Activated naive CD8-positive, alpha-beta T cell treated with anti-CD3 and anti-CD28 coated beads, Interleukin-2, amount 10 ng/mL, durations not matched to agents 7 days and 5 days (primary cell): ENCODE measurements around the gene SLC48A1. TPM values are rescaled to one million over a fixed set of nuclear protein-coding genes. Genes with fewer than 3 reads are reported as not detected.

ENCODE experiments used
- ATAC-seq: fragments of 150-1000 bp; cut with Tn5 transposase; one replicate; pipeline ENCODE4 v1.10.0; 2021; ENCODE audit warnings: low read depth, moderate library complexity
- POLR2A ChIA-PET: fragments of 350-600 bp; sonication (Branson Sonifier 250); formaldehyde crosslinking; loops from one replicate; lab custom pipeline; 2021; ENCODE audit warnings: antibody characterized with exemption; lab: Charles Lee
- DNase-seq: peaks from one replicate; pipeline ENCODE4 v3.0.0; 2021
- H3K27ac Mint-ChIP-seq: one replicate; pipeline ENCODE4 v1.8.0; 2022; ENCODE audit warnings: mild to moderate bottlenecking, mixed read lengths
- H3K27me3 Mint-ChIP-seq: one replicate; pipeline ENCODE4 v1.8.0; 2022; ENCODE audit warnings: mild to moderate bottlenecking, moderate library complexity, mixed read lengths
- H3K36me3 Mint-ChIP-seq: one replicate; pipeline ENCODE4 v1.8.0; 2021; ENCODE audit warnings: mild to moderate bottlenecking, mixed read lengths
- H3K4me1 Mint-ChIP-seq: one replicate; pipeline ENCODE4 v1.8.0; 2021; ENCODE audit warnings: mixed read lengths
- H3K4me3 Mint-ChIP-seq: one replicate; pipeline ENCODE4 v1.8.0; 2022; ENCODE audit warnings: mild to moderate bottlenecking, moderate library complexity, mixed read lengths
- H3K9me3 Mint-ChIP-seq: one replicate; pipeline ENCODE4 v1.8.0; 2021; ENCODE audit warnings: mixed read lengths
- total RNA-seq, 2 experiments: library from RNA; stranded (reverse); gene quantifications; one replicate each; pipeline ENCODE4 v1.2.3, GENCODE V29; 2021

The SLC48A1 gene
- total RNA-seq, 2 experiments from 2014 or later: 13.4 to 13.9 TPM

GRCh38 chr12:47825173-47825639 lies 52.2 kb downstream of the SLC48A1 start:
- Mint-ChIP-seq H3K36me3 (peaks cover 2% of the 10 kb centered on the region), H3K9me3 (no peaks in the 10 kb centered on the region), H3K27me3 (no peaks in the 10 kb centered on the region), H3K4me1 (peaks cover 67% of the 10 kb centered on the region), H3K4me3 (peak overlapping the region; percentile 9), H3K27ac (peak overlapping the region; percentile 91)
- POLR2A ChIA-PET: interaction anchor here (1.1 to 2.0 kb wide), 4 partner anchors 8 to 17 kb away, joined by 3 to 18 read pairs (median 8); no protein-coding TSS in a partner anchor
- no peak for ATAC-seq
- DNase-seq: no peak

GRCh38 chr12:47828008-47828975 lies 55.3 kb downstream of the SLC48A1 start:
- H3K36me3 Mint-ChIP-seq: peaks cover 6% of the 10 kb centered on the region
- peak overlapping the region; percentile 82 for H3K27ac Mint-ChIP-seq
- ATAC-seq (no peak), DNase-seq (no peak)
- H3K27me3 Mint-ChIP-seq: no peaks in the 10 kb centered on the region
- peaks cover 71% of the 10 kb centered on the region for H3K4me1 Mint-ChIP-seq
- H3K4me3 Mint-ChIP-seq: no peak overlapping the region
- no peaks in the 10 kb centered on the region for H3K9me3 Mint-ChIP-seq
- POLR2A ChIA-PET: interaction anchor here (0.6 to 13.5 kb wide), 5 partner anchors 7 to 1519 kb away, joined by 3 to 465 read pairs (median 4); partner anchors contain the start of gene HDAC7

- no peaks in the 10 kb centered on the region for H3K9me3 Mint-ChIP-seq
- ATAC-seq (no peak), DNase-seq (no peak)
- POLR2A ChIA-PET: interaction anchor here (10.3 to 13.5 kb wide), 2 partner anchors 9 to 23 kb away, joined by 298 to 465 read pairs; partner anchors contain the start of gene HDAC7
- no peaks in the 10 kb centered on the region for H3K27me3 Mint-ChIP-seq
- peak overlapping the region; percentile 82 for H3K27ac Mint-ChIP-seq
- peaks cover 6% of the 10 kb centered on the region for H3K36me3 Mint-ChIP-seq
- peaks cover 72% of the 10 kb centered on the region for H3K4me1 Mint-ChIP-seq
- peak overlapping the region; percentile 23 for H3K4me3 Mint-ChIP-seq
Observed at GRCh38 chr12:47828976-47829482, 56.0 kb downstream of the SLC48A1 start.

GRCh38 chr12:47829584-47829983 lies 56.5 kb downstream of the SLC48A1 start:
- Mint-ChIP-seq H3K27ac (peak overlapping the region; percentile 82), H3K9me3 (no peaks in the 10 kb centered on the region), H3K27me3 (no peaks in the 10 kb centered on the region), H3K36me3 (peaks cover 4% of the 10 kb centered on the region), H3K4me3 (peak overlapping the region; percentile 23), H3K4me1 (peaks cover 72% of the 10 kb centered on the region)
- POLR2A ChIA-PET: interaction anchor here (10.3 to 13.5 kb wide), 2 partner anchors 10 to 24 kb away, joined by 298 to 465 read pairs; partner anchors contain the start of gene HDAC7
- ATAC-seq: no peak
- DNase-seq: no peak

Other genes starting within 250 kb of the SLC48A1 start
- 10 to 100 TPM; 36.0 to 41.1 TPM for gene RPAP3, start 67.2 kb upstream of the SLC48A1 start, total RNA-seq
- under 1 TPM in 1 of 2 experiments, not detected in 1; 0.30 TPM for gene ENDOU, start 47.7 kb upstream of the SLC48A1 start, total RNA-seq
- gene RAPGEF3, start 14.4 kb upstream of the SLC48A1 start, total RNA-seq: 1 to 10 TPM in 1 of 2 experiments, under 1 TPM in 1; 0.94 to 1.1 TPM
- gene HDAC7, start 46.7 kb downstream of the SLC48A1 start, total RNA-seq: 100 to 1,000 TPM; 200 to 215 TPM
- gene VDR, start 131.8 kb downstream of the SLC48A1 start, total RNA-seq: 10 to 100 TPM; 13.9 to 14.3 TPM
- gene TMEM106C, start 190.4 kb downstream of the SLC48A1 start, total RNA-seq: 100 to 1,000 TPM; 111 to 115 TPM
- gene COL2A1, start 231.2 kb downstream of the SLC48A1 start, total RNA-seq: not detected